Caco-2 (cell line): Measurements from ENCODE around the gene NT5C3A. TPM values are rescaled to one million over a fixed set of nuclear protein-coding genes. Genes with fewer than 3 reads are reported as not detected.

Experiments
- BruUV-seq: library from RNA; stranded (reverse); fragments of 400-500 nt; replicated peaks from 2 replicates; lab custom pipeline; 2021; lab: Mats Ljungman, UMichigan
- CTCF ChIA-PET: fragments of 300-600 bp; sonication (Branson Sonifier 250); formaldehyde crosslinking; loops from one replicate; lab custom pipeline; 2022; ENCODE audit warnings: antibody characterized with exemption; lab: Charles Lee
- POLR2A ChIA-PET: fragments of 300-600 bp; sonication (Branson Sonifier 250); formaldehyde crosslinking; loops from one replicate; lab custom pipeline; 2022; ENCODE audit warnings: antibody characterized with exemption; lab: Charles Lee
- DNase-seq, 2 experiments: peaks; one replicate each; pipeline versions ENCODE4 v3.0.0 to v3.0.0-alpha.2; 2020 to 2022
- H3K27me3 ChIP-seq: replicated peaks from 2 replicates; pipeline ENCODE4 v1.6.0; 2011; ENCODE audit warnings: low read length; ENCODE audit not compliant: control insufficient read depth, insufficient read depth
- H3K36me3 ChIP-seq: 2 replicates; pipeline ENCODE4 v1.5.1; 2011; ENCODE audit warnings: low read length; ENCODE audit not compliant: control insufficient read depth, insufficient read depth
- H3K4me1 ChIP-seq: fragments of 250-450 bp; sonication (Bioruptor Pico); 2 replicates; pipeline ENCODE4 v1.5.1; 2020; ENCODE audit warnings: mild to moderate bottlenecking
- H3K4me3 ChIP-seq: 2 replicates; pipeline ENCODE4 v1.5.1; 2011; ENCODE audit warnings: low read depth, mild to moderate bottlenecking, control low read depth, low read length
- H3K9me3 ChIP-seq: fragments of 250-450 bp; sonication (Bioruptor Pico); 2 replicates; pipeline ENCODE4 v1.5.1; 2020; ENCODE audit warnings: mild to moderate bottlenecking, moderate library complexity
- H3K27ac Mint-ChIP-seq: one replicate; pipeline ENCODE4 v1.8.0; 2022; ENCODE audit warnings: mixed read lengths; ENCODE audit not compliant: unreplicated experiment
- H3K27me3 Mint-ChIP-seq: one replicate; pipeline ENCODE4 v1.8.0; 2022; ENCODE audit warnings: mixed read lengths; ENCODE audit not compliant: insufficient read depth, unreplicated experiment
- H3K36me3 Mint-ChIP-seq: one replicate; pipeline ENCODE4 v1.8.0; 2022; ENCODE audit warnings: mild to moderate bottlenecking, mixed read lengths; ENCODE audit not compliant: insufficient read depth, unreplicated experiment
- H3K4me1 Mint-ChIP-seq: one replicate; pipeline ENCODE4 v1.8.0; 2022; ENCODE audit warnings: low read depth, mixed read lengths; ENCODE audit not compliant: unreplicated experiment
- H3K4me3 Mint-ChIP-seq: one replicate; pipeline ENCODE4 v1.8.0; 2022; ENCODE audit warnings: mild to moderate bottlenecking, moderate library complexity, mixed read lengths; ENCODE audit not compliant: unreplicated experiment
- H3K9me3 Mint-ChIP-seq: one replicate; pipeline ENCODE4 v1.8.0; 2022; ENCODE audit warnings: mixed read lengths; ENCODE audit not compliant: unreplicated experiment
- intact Hi-C: fragments of 100-400 bp; cut with micrococcal nuclease; formaldehyde crosslinking; loops from one replicate; pipeline ENCODE4 v1.10.0; 2022; ENCODE audit not compliant: unreplicated experiment
- total RNA-seq: library from RNA; stranded (reverse); gene quantifications from 2 replicates; pipeline ENCODE4 v1.2.3, GENCODE V29; 2022
- TF ChIP-seq, protein P1 (sequence below), 2 experiments: fragments of 200-600 bp in 1 of 2; IDR thresholded peaks; 1 replicate in 1 of 2; 2 replicates in 1 of 2; pipeline versions ENCODE4 v1.5.1 to v1.8.0; 2011 to 2022; ENCODE audit warnings: antibody characterized with exemption in 1 of 2, control low read depth in 1 of 2, inconsistent platforms in 1 of 2, low read depth in 1 of 2, low read length in 1 of 2, mild to moderate bottlenecking in 1 of 2, moderate library complexity in 1 of 2; ENCODE audit not compliant: insufficient read depth in 1 of 2, severe bottlenecking in 1 of 2, unreplicated experiment in 1 of 2

Gene NT5C3A
- total RNA-seq, 1 experiment from 2014 or later, result 32.6 TPM

DNA sequence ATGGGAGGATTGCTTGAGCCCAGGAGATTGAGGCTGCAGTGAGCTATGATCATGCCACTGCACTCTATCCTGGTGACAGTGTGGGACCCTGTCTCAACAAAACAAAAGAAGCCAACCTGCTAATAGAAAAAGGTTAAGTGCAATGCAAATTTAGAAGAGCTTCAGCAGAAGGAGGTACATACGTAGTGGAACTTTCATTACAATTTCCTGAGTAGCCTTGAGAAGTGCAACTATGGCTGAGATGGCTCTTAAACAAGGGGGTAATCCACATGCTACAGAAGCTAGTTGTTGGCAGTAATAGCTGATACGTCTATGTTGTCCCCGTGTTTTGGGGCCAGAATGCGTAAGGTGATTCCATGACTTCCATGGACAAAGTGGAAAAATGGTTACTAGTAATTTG lies 10.7 kb upstream of the NT5C3A start:
- H3K27me3 Mint-ChIP-seq, result peaks cover 3% of the 10 kb centered on the region
- TF ChIP-seq, protein P1, sequence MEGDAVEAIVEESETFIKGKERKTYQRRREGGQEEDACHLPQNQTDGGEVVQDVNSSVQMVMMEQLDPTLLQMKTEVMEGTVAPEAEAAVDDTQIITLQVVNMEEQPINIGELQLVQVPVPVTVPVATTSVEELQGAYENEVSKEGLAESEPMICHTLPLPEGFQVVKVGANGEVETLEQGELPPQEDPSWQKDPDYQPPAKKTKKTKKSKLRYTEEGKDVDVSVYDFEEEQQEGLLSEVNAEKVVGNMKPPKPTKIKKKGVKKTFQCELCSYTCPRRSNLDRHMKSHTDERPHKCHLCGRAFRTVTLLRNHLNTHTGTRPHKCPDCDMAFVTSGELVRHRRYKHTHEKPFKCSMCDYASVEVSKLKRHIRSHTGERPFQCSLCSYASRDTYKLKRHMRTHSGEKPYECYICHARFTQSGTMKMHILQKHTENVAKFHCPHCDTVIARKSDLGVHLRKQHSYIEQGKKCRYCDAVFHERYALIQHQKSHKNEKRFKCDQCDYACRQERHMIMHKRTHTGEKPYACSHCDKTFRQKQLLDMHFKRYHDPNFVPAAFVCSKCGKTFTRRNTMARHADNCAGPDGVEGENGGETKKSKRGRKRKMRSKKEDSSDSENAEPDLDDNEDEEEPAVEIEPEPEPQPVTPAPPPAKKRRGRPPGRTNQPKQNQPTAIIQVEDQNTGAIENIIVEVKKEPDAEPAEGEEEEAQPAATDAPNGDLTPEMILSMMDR (IDR thresholded peaks at IDR 0.05; ENCODE audit: insufficient read depth in 1 of 2, low read depth in 1 of 2, low read length in 1 of 2, severe bottlenecking in 1 of 2, unreplicated experiment in 1 of 2), result no peak
- H3K4me3 Mint-ChIP-seq, result no peak overlapping the region
- Histone ChIP-seq H3K27me3 (no peaks in the 10 kb centered on the region), H3K4me1 (no peaks in the 10 kb centered on the region; the same call in 1 of the 2 replicates), H3K4me3 (no peak overlapping the region), H3K9me3 (peaks cover 19% of the 10 kb centered on the region), H3K36me3 (no peaks in the 10 kb centered on the region)
- H3K36me3 Mint-ChIP-seq, result no peaks in the 10 kb centered on the region
- DNase-seq, result no peak
- ChIA-PET CTCF (no interaction called here), POLR2A (no interaction called here)
- no peak overlapping the region for H3K27ac Mint-ChIP-seq
- no TSS peak for BruUV-seq
- no peaks in the 10 kb centered on the region for H3K4me1 Mint-ChIP-seq
- intact Hi-C loops, result no loop called here
- H3K9me3 Mint-ChIP-seq, result peaks cover 29% of the 10 kb centered on the region

DNA sequence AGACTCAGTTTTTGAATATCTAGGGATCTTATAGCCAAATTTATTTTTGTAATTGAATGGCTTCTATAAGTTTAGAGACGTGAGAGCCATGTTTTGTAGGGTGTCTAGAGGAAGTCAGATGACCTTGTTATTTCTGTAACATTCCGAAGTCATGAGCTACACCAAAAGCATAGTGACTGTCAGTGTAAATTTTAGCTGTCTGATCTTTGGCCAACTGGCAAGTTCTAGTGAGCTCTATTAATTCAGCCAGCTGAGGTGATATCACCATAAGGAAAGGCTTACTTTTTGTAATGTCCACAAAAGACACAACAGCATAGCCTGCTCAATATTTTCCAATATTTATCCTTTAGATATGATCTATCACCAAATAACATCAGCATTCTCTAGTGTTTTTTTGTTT lies 9.9 kb upstream of the NT5C3A start:
- peaks cover 29% of the 10 kb centered on the region for H3K9me3 Mint-ChIP-seq
- no peaks in the 10 kb centered on the region for H3K4me1 Mint-ChIP-seq
- Histone ChIP-seq H3K4me3 (no peak overlapping the region), H3K27me3 (no peaks in the 10 kb centered on the region), H3K4me1 (no peaks in the 10 kb centered on the region; the same call in 1 of the 2 replicates), H3K9me3 (peaks cover 19% of the 10 kb centered on the region), H3K36me3 (no peaks in the 10 kb centered on the region)
- no peaks in the 10 kb centered on the region for H3K36me3 Mint-ChIP-seq
- TF ChIP-seq, protein P1 (IDR thresholded peaks at IDR 0.05; ENCODE audit: insufficient read depth in 1 of 2, low read depth in 1 of 2, low read length in 1 of 2, severe bottlenecking in 1 of 2, unreplicated experiment in 1 of 2), result no peak
- peaks cover 3% of the 10 kb centered on the region for H3K27me3 Mint-ChIP-seq
- H3K4me3 Mint-ChIP-seq, result no peak overlapping the region
- no TSS peak for BruUV-seq
- ChIA-PET POLR2A (no interaction called here), CTCF (no interaction called here)
- intact Hi-C loops, result no loop called here
- DNase-seq, result no peak
- H3K27ac Mint-ChIP-seq, result no peak overlapping the region

DNA sequence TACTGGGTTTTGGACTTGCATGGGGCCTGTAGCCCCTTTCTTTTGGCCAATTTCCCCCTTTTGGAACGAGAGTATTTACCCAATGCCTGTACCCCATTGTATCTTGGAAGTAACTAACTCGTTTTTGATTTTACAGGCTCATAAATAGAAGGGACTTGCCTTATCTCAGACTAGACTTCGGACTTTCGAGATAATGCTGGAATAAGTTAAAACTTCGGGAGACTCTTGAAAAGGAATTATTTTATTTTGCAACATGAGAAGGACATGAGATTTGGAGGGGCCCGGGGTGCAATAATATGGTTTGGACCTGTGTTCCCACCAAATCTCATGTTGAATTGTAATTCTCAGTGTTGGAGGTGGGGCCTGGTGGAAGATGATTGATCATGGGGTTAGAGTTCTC lies 8.3 kb upstream of the NT5C3A start:
- intact Hi-C loops, result no loop called here
- TF ChIP-seq, protein P1 (IDR thresholded peaks at IDR 0.05; ENCODE audit: insufficient read depth in 1 of 2, low read depth in 1 of 2, low read length in 1 of 2, severe bottlenecking in 1 of 2, unreplicated experiment in 1 of 2), result no peak
- Histone ChIP-seq H3K4me1 (no peaks in the 10 kb centered on the region), H3K36me3 (no peaks in the 10 kb centered on the region), H3K27me3 (no peaks in the 10 kb centered on the region), H3K9me3 (peaks cover 19% of the 10 kb centered on the region), H3K4me3 (no peak overlapping the region)
- DNase-seq, result no peak
- H3K4me3 Mint-ChIP-seq, result no peak overlapping the region
- no peaks in the 10 kb centered on the region for H3K4me1 Mint-ChIP-seq
- H3K27ac Mint-ChIP-seq, result no peak overlapping the region
- CTCF ChIA-PET, result no interaction called here
- no peaks in the 10 kb centered on the region for H3K36me3 Mint-ChIP-seq
- peaks cover 3% of the 10 kb centered on the region for H3K27me3 Mint-ChIP-seq
- POLR2A ChIA-PET, result no interaction called here
- no TSS peak for BruUV-seq
- peaks cover 39% of the 10 kb centered on the region for H3K9me3 Mint-ChIP-seq
